HG03039 (cell line): ENCODE data around the gene UBL4A.
A peak's percentile ranks its signal among the peaks of the same experiment; 100 is the strongest.
"Not testable (repeated sequence)": the region's sequence is repeated elsewhere in the genome, so short reads cannot be mapped to it uniquely, and the experiment has no call there.

Source experiments
- ATAC-seq: cut with Tn5 transposase; IDR thresholded peaks from one replicate; pipeline ENCODE4 v1.9.1; 2021; ENCODE audit warnings: mild to moderate bottlenecking, moderate library complexity; ENCODE audit not compliant: unreplicated experiment

Gene UBL4A

GRCh38 chrX:154509455-154509854, 23.0 kb upstream of the UBL4A start:
- ATAC-seq: no peak

GRCh38 chrX:154508384-154508745, 21.9 kb upstream of the UBL4A start:
- no peak for ATAC-seq

GRCh38 chrX:154507673-154508383, 21.4 kb upstream of the UBL4A start:
- no peak for ATAC-seq

- ATAC-seq: no peak
These were observed 20.3 kb upstream of the UBL4A start for GRCh38 chrX:154506483-154507332.

GRCh38 chrX:154505734-154506133, 19.3 kb upstream of the UBL4A start:
- ATAC-seq: no peak

GRCh38 chrX:154502989-154503388, 16.6 kb upstream of the UBL4A start:
- ATAC-seq: no peak

- ATAC-seq: no peak
These were observed 15.7 kb upstream of the UBL4A start for GRCh38 chrX:154502098-154502497.

GRCh38 chrX:154501423-154501822, 15.0 kb upstream of the UBL4A start:
- ATAC-seq: not testable (repeated sequence)

- ATAC-seq: not testable (repeated sequence)
These were observed 10.2 kb upstream of the UBL4A start for GRCh38 chrX:154496591-154497137.

- ATAC-seq: no peak
These were observed 9.1 kb upstream of the UBL4A start for GRCh38 chrX:154495472-154495922.

GRCh38 chrX:154494715-154495114, 8.3 kb upstream of the UBL4A start:
- no peak for ATAC-seq

- ATAC-seq: peak; percentile 79
These were observed 4.1 kb upstream of the UBL4A start, which contains the start of gene SLC10A3 for GRCh38 chrX:154490414-154491083. SLC10A3 (minus strand) TSS chrX:154490629; CDS start chrX:154488940, 1,689 bp downstream.

GRCh38 chrX:154490021-154490413, 3.6 kb upstream of the UBL4A start:
- ATAC-seq: peak; percentile 17

GRCh38 chrX:154489182-154489581, 2.8 kb upstream of the UBL4A start:
- ATAC-seq: no peak

- ATAC-seq: no peak
These were observed 2.1 kb upstream of the UBL4A start for GRCh38 chrX:154488336-154489075.

GRCh38 chrX:154487518-154488290, 1.3 kb upstream of the UBL4A start:
- no peak for ATAC-seq

- no peak for ATAC-seq
These were observed 391 bp downstream of the UBL4A start for GRCh38 chrX:154486052-154486395.

GRCh38 chrX:154485150-154486051, 1.0 kb downstream of the UBL4A start:
- ATAC-seq: no peak
